Measurements from ENCODE around the gene ANKRD13C. TPM values are rescaled to one million over a fixed set of nuclear protein-coding genes. Genes with fewer than 3 reads are reported as not detected.

The ANKRD13C gene
- total and polyA plus RNA-seq, 10 donors, result 7.4 to 27.7 (median 20.7) TPM

DNA sequence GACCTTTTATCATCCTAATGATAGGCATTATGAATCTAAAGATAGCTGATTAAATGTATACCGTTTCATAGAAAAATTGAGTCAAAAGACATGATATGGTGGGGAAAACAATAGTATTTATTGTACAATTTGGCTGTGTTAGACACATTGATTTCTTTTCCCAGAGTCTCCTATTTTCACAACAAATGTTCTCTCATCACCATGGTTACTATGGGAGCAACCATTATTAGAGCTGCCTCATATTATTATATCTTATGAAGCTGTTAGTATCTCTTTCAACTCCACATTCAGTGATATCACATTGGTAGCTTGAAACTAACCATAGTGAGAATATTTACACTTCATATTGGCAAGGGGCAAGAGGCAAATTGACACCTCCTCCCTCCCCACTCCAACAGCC, 45.8 kb upstream of the ANKRD13C start:
- 82 to 93% (median 90%) methylated on average over 1 of the region's 1 CpG for whole genome bisulfite sequencing, 5 donors
- DNase-seq, result no peak
- no peak overlapping the region for H3K27ac ChIP-seq
- intact Hi-C loops (cut with DNase I; ENCODE audit: low total_unique reads), result no loop called here
- no peak overlapping the region for H3K4me3 ChIP-seq
- TF ChIP-seq POLR2A (IDR thresholded peaks at IDR 0.05) (no peak), POLR2AphosphoS5 (IDR thresholded peaks at IDR 0.05) (no peak)
- TF ChIP-seq, protein P1, sequence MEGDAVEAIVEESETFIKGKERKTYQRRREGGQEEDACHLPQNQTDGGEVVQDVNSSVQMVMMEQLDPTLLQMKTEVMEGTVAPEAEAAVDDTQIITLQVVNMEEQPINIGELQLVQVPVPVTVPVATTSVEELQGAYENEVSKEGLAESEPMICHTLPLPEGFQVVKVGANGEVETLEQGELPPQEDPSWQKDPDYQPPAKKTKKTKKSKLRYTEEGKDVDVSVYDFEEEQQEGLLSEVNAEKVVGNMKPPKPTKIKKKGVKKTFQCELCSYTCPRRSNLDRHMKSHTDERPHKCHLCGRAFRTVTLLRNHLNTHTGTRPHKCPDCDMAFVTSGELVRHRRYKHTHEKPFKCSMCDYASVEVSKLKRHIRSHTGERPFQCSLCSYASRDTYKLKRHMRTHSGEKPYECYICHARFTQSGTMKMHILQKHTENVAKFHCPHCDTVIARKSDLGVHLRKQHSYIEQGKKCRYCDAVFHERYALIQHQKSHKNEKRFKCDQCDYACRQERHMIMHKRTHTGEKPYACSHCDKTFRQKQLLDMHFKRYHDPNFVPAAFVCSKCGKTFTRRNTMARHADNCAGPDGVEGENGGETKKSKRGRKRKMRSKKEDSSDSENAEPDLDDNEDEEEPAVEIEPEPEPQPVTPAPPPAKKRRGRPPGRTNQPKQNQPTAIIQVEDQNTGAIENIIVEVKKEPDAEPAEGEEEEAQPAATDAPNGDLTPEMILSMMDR (IDR thresholded peaks at IDR 0.05 in 8 of 11, conservative IDR thresholded peaks at IDR 0.05 in 3 of 11), result no peak
- H3K27me3 ChIP-seq (replicated peaks in 1 of 7), result no peaks in the 10 kb centered on the region
- no peaks in the 10 kb centered on the region for H3K4me1 ChIP-seq
- H3K36me3 ChIP-seq, result no peaks in the 10 kb centered on the region
- H3K9me3 ChIP-seq, result no peaks in the 10 kb centered on the region

DNA sequence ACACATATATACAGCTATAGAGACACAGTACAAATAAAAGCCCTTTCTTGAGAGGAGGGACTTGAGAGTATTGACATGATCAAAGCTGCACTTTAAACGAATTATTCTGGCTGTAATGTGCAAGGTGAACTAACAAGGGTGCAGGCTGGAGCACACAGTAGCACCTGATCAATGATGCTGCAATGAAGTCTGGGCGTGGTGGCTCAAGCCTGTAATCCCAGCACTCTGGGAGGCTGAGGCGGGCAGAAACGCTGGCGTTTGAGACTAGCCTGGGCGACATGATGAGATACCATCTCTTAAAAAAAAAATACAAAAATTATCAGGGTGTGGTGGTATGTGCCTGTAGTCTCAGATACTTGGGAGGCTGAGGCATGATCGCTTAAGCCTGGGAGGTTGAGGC, 42.5 kb upstream of the ANKRD13C start:
- DNase-seq, result no peak
- no peaks in the 10 kb centered on the region for H3K36me3 ChIP-seq
- no peaks in the 10 kb centered on the region for H3K4me1 ChIP-seq
- no peak for TF ChIP-seq POLR2A (IDR thresholded peaks at IDR 0.05)
- no peak for TF ChIP-seq POLR2AphosphoS5 (IDR thresholded peaks at IDR 0.05)
- TF ChIP-seq, protein P1 (IDR thresholded peaks at IDR 0.05 in 8 of 11, conservative IDR thresholded peaks at IDR 0.05 in 3 of 11), result no peak
- 84 to 90% (median 85%) methylated on average over 7 of the region's 7 CpGs for WGBS, 5 donors
- no peak overlapping the region for H3K27ac ChIP-seq
- intact Hi-C loops (cut with DNase I; ENCODE audit: low total_unique reads), result no loop called here
- H3K9me3 ChIP-seq, result no peaks in the 10 kb centered on the region
- no peaks in the 10 kb centered on the region for H3K27me3 ChIP-seq (replicated peaks in 1 of 7)
- H3K4me3 ChIP-seq, result no peak overlapping the region

DNA sequence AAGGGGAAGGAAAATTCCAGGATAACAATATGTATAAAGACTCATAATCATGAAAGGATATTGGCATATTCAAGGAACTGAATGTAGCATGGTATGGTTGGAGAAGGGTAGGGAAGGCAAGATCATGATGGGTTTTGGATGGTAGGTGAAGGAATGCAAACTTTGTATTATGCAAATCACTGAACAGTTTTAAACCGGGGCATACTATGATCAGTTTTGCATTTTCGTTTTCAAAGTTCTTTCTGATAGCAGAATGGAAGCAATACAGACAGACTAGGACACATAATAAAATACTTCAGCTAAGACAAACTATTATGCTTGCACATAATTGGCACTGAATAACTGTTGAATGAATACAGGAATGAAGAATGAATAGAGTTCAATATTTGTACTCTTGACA, 42.1 kb upstream of the ANKRD13C start:
- no peak for DNase-seq
- intact Hi-C loops (cut with DNase I; ENCODE audit: low total_unique reads), result no loop called here
- H3K9me3 ChIP-seq, result no peaks in the 10 kb centered on the region
- TF ChIP-seq POLR2AphosphoS5 (IDR thresholded peaks at IDR 0.05), result no peak
- TF ChIP-seq POLR2A (IDR thresholded peaks at IDR 0.05), result no peak
- TF ChIP-seq, protein P1 (IDR thresholded peaks at IDR 0.05 in 8 of 11, conservative IDR thresholded peaks at IDR 0.05 in 3 of 11), result no peak
- H3K27ac ChIP-seq, result no peak overlapping the region
- no peak overlapping the region for H3K4me3 ChIP-seq
- WGBS, 5 donors, result 65 to 92% (median 72%) methylated on average over 2 of the region's 2 CpGs
- H3K36me3 ChIP-seq, result no peaks in the 10 kb centered on the region
- H3K4me1 ChIP-seq, result no peaks in the 10 kb centered on the region
- no peaks in the 10 kb centered on the region for H3K27me3 ChIP-seq (replicated peaks in 1 of 7)

DNA sequence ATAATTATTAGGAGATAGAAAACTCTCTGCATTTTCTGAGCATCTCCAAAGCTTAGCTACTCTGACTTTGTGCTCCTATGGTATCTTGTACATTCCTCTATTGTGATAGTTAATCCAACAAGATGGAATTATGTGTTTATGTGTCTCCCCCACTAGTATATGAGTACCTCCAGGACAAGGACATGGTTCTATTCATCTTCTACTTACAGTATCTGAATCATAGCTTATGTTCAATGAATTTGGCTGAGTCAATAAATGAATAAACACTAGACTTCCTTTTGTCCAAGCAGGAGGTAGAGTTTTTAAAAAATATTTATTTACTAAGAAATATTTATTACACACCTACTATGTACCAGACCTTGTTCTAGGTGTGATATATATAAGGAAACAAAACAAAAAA, 38.1 kb upstream of the ANKRD13C start:
- Histone ChIP-seq H3K9me3 (no peaks in the 10 kb centered on the region), H3K27me3 (replicated peaks in 1 of 7) (no peaks in the 10 kb centered on the region), H3K4me1 (no peaks in the 10 kb centered on the region), H3K4me3 (no peak overlapping the region), H3K36me3 (no peaks in the 10 kb centered on the region), H3K27ac (no peak overlapping the region)
- intact Hi-C loops (cut with DNase I; ENCODE audit: low total_unique reads), result no loop called here
- DNase-seq, result no peak
- TF ChIP-seq POLR2A (IDR thresholded peaks at IDR 0.05) (no peak), POLR2AphosphoS5 (IDR thresholded peaks at IDR 0.05) (no peak)
- TF ChIP-seq, protein P1 (IDR thresholded peaks at IDR 0.05 in 8 of 11, conservative IDR thresholded peaks at IDR 0.05 in 3 of 11), result no peak

Measured in spleen (tissue), 11 donors.